WTC11 (cell line): Measurements from ENCODE around the gene ZSWIM4. TPM values are rescaled to one million over a fixed set of nuclear protein-coding genes. Genes with fewer than 3 reads are reported as not detected.

Source experiments
- ATAC-seq: fragments of 200-7000 bp; cut with Tn5 transposase; 2 replicates; pipeline ENCODE4 v1.10.0; 2021; ENCODE audit warnings: mild to moderate bottlenecking, moderate library complexity
- CTCF ChIA-PET: fragments of 300-600 bp; sonication (Branson Sonifier 250); formaldehyde crosslinking; loops from one replicate; lab custom pipeline; 2021; ENCODE audit warnings: antibody characterized with exemption; lab: Charles Lee
- POLR2A ChIA-PET: fragments of 350-600 bp; sonication (Branson Sonifier 250); formaldehyde crosslinking; loops from one replicate; lab custom pipeline; 2021; ENCODE audit warnings: antibody characterized with exemption; lab: Charles Lee
- DNase-seq: peaks from one replicate; pipeline ENCODE4 v3.0.0; 2021; ENCODE audit warnings: low spot score
- H3K27ac Mint-ChIP-seq: 2 replicates; pipeline ENCODE4 v1.8.0; 2021; ENCODE audit warnings: mixed read lengths
- H3K27me3 Mint-ChIP-seq: 2 replicates; pipeline ENCODE4 v1.8.0; 2021; ENCODE audit warnings: low read depth, mild to moderate bottlenecking, moderate library complexity, mixed read lengths
- H3K36me3 Mint-ChIP-seq: 2 replicates; pipeline ENCODE4 v1.8.0; 2021; ENCODE audit warnings: mixed read lengths
- H3K4me1 Mint-ChIP-seq: 2 replicates; pipeline ENCODE4 v1.8.0; 2022; ENCODE audit warnings: mixed read lengths
- H3K4me3 Mint-ChIP-seq: 2 replicates; pipeline ENCODE4 v1.8.0; 2021; ENCODE audit warnings: mild to moderate bottlenecking, moderate library complexity, mixed read lengths
- H3K9me3 Mint-ChIP-seq: 2 replicates; pipeline ENCODE4 v1.8.0; 2021; ENCODE audit warnings: mixed read lengths
- EMX1 ChIP-seq: fragments of 250-450 bp; sonication (Bioruptor Pico); IDR thresholded peaks from 2 replicates; pipeline ENCODE4 v1.8.0; 2021; ENCODE audit warnings: mild to moderate bottlenecking
- GABPB1 ChIP-seq: sonication (generic); formaldehyde crosslinking; IDR thresholded peaks from 2 replicates; pipeline ENCODE4 v1.8.1; 2023; ENCODE audit warnings: mild to moderate bottlenecking, missing genetic modification reagents
- GRHL2 ChIP-seq: fragments of 250-450 bp; sonication (Bioruptor Pico); IDR thresholded peaks from 2 replicates; pipeline ENCODE4 v1.8.0; 2022; ENCODE audit warnings: mild to moderate bottlenecking, moderate library complexity; ENCODE audit not compliant: insufficient replicate concordance, severe bottlenecking
- KAT7 ChIP-seq: sonication (generic); formaldehyde crosslinking; IDR thresholded peaks from 2 replicates; pipeline ENCODE4 v1.8.1; 2023; ENCODE audit warnings: missing genetic modification reagents, mild to moderate bottlenecking, borderline replicate concordance
- NR2C2 ChIP-seq: sonication (generic); formaldehyde crosslinking; IDR thresholded peaks from 2 replicates; pipeline ENCODE4 v1.8.0; 2022; ENCODE audit warnings: mild to moderate bottlenecking, missing genetic modification reagents
- NR3C1 ChIP-seq: sonication (generic); formaldehyde crosslinking; conservative IDR thresholded peaks from 2 replicates; pipeline ENCODE4 v1.8.1; 2023; ENCODE audit warnings: low read depth, mild to moderate bottlenecking, missing genetic modification reagents
- SMAD3 ChIP-seq: sonication (generic); formaldehyde crosslinking; IDR thresholded peaks from 2 replicates; pipeline ENCODE4 v1.8.0; 2022; ENCODE audit warnings: missing genetic modification reagents, mild to moderate bottlenecking, borderline replicate concordance
- TCF7 ChIP-seq: sonication (generic); formaldehyde crosslinking; IDR thresholded peaks from 2 replicates; pipeline ENCODE4 v1.8.0; 2022; ENCODE audit warnings: mild to moderate bottlenecking, low read depth, missing genetic modification reagents, moderate library complexity
- ZNF219 ChIP-seq: sonication (generic); formaldehyde crosslinking; IDR thresholded peaks from 2 replicates; pipeline ENCODE4 v1.8.0; 2023; ENCODE audit warnings: missing genetic modification reagents, mild to moderate bottlenecking, borderline replicate concordance
- ZNF423 ChIP-seq: fragments of 250-450 bp; sonication (Bioruptor Pico); IDR thresholded peaks from 2 replicates; pipeline ENCODE4 v2.1.2; 2022; ENCODE audit warnings: mild to moderate bottlenecking, moderate library complexity
- total RNA-seq: library from RNA; stranded (reverse); gene quantifications from 3 replicates; pipeline ENCODE4 v1.2.3, GENCODE V29; 2021
- TF ChIP-seq, protein P1 (sequence below): sonication (generic); formaldehyde crosslinking; IDR thresholded peaks from 2 replicates; pipeline ENCODE4 v1.8.0; 2022; ENCODE audit warnings: mild to moderate bottlenecking, missing genetic modification reagents
- TF ChIP-seq, protein P2 (sequence below): fragments of 200-600 bp; IDR thresholded peaks from 2 replicates; pipeline ENCODE4 v1.8.0; 2022; ENCODE audit warnings: antibody characterized with exemption
- TF ChIP-seq, protein P3 (sequence below): sonication (generic); formaldehyde crosslinking; IDR thresholded peaks from 2 replicates; pipeline ENCODE4 v1.8.1; 2023; ENCODE audit warnings: mild to moderate bottlenecking, missing genetic modification reagents, borderline replicate concordance
- TF ChIP-seq, protein P4 (sequence below): fragments of 250-450 bp; sonication (Bioruptor Pico); conservative IDR thresholded peaks from 2 replicates; pipeline ENCODE4 v1.9.0; 2021; ENCODE audit warnings: mild to moderate bottlenecking
- TF ChIP-seq, protein P5 (sequence below): sonication (generic); formaldehyde crosslinking; IDR thresholded peaks from 2 replicates; pipeline ENCODE4 v1.8.0; 2023; ENCODE audit warnings: mild to moderate bottlenecking, missing genetic modification reagents

ZSWIM4 gene
- total RNA-seq, 1 experiment from 2014 or later, result 33.4 TPM

DNA sequence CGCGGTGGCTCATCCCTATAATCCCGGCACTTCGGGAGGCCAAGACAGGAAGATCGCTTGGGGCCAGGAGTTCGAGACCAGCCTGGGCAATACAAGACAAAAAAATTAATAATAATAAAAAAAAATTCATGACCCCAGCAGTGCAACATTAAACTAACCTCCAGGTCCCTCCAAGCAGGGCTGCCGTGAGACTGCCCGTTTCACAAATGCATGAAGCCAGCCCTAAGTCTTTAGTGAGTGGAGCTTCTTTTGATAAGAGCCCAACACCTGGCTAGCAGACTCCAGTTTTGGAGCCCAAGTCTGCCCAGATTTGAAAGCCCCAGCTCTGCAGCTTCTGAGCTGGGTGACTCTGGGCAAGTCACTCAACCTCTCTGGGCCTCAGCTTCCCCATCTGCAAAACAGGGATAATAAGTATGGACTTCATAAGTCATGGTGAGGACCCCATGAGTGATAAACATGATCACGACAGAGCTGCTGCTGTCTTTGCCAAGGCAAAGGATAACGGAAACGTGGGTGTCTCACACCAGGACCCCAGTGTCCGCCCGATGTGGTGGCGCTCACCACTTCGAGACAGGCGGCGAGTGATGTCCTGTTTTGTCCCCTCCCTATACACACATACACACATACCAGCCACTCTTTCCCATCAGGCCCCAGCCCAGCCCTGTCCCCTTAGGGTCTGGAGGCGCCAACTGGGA lies 43.3 kb downstream of the ZSWIM4 start (continued):
- TF ChIP-seq, protein P1, sequence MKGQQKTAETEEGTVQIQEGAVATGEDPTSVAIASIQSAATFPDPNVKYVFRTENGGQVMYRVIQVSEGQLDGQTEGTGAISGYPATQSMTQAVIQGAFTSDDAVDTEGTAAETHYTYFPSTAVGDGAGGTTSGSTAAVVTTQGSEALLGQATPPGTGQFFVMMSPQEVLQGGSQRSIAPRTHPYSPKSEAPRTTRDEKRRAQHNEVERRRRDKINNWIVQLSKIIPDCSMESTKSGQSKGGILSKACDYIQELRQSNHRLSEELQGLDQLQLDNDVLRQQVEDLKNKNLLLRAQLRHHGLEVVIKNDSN (CRISPR knock-in tag), result no peak
- TF ChIP-seq GABPB1 (CRISPR knock-in tag) (no peak), NR3C1 (CRISPR knock-in tag) (no peak), TCF7 (CRISPR knock-in tag) (no peak), EMX1 (CRISPR knock-in tag) (no peak)
- TF ChIP-seq, protein P2, sequence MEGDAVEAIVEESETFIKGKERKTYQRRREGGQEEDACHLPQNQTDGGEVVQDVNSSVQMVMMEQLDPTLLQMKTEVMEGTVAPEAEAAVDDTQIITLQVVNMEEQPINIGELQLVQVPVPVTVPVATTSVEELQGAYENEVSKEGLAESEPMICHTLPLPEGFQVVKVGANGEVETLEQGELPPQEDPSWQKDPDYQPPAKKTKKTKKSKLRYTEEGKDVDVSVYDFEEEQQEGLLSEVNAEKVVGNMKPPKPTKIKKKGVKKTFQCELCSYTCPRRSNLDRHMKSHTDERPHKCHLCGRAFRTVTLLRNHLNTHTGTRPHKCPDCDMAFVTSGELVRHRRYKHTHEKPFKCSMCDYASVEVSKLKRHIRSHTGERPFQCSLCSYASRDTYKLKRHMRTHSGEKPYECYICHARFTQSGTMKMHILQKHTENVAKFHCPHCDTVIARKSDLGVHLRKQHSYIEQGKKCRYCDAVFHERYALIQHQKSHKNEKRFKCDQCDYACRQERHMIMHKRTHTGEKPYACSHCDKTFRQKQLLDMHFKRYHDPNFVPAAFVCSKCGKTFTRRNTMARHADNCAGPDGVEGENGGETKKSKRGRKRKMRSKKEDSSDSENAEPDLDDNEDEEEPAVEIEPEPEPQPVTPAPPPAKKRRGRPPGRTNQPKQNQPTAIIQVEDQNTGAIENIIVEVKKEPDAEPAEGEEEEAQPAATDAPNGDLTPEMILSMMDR, result no peak
- TF ChIP-seq, protein P3, sequence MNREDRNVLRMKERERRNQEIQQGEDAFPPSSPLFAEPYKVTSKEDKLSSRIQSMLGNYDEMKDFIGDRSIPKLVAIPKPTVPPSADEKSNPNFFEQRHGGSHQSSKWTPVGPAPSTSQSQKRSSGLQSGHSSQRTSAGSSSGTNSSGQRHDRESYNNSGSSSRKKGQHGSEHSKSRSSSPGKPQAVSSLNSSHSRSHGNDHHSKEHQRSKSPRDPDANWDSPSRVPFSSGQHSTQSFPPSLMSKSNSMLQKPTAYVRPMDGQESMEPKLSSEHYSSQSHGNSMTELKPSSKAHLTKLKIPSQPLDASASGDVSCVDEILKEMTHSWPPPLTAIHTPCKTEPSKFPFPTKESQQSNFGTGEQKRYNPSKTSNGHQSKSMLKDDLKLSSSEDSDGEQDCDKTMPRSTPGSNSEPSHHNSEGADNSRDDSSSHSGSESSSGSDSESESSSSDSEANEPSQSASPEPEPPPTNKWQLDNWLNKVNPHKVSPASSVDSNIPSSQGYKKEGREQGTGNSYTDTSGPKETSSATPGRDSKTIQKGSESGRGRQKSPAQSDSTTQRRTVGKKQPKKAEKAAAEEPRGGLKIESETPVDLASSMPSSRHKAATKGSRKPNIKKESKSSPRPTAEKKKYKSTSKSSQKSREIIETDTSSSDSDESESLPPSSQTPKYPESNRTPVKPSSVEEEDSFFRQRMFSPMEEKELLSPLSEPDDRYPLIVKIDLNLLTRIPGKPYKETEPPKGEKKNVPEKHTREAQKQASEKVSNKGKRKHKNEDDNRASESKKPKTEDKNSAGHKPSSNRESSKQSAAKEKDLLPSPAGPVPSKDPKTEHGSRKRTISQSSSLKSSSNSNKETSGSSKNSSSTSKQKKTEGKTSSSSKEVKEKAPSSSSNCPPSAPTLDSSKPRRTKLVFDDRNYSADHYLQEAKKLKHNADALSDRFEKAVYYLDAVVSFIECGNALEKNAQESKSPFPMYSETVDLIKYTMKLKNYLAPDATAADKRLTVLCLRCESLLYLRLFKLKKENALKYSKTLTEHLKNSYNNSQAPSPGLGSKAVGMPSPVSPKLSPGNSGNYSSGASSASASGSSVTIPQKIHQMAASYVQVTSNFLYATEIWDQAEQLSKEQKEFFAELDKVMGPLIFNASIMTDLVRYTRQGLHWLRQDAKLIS (CRISPR knock-in tag), result no peak
- TF ChIP-seq, protein P4, sequence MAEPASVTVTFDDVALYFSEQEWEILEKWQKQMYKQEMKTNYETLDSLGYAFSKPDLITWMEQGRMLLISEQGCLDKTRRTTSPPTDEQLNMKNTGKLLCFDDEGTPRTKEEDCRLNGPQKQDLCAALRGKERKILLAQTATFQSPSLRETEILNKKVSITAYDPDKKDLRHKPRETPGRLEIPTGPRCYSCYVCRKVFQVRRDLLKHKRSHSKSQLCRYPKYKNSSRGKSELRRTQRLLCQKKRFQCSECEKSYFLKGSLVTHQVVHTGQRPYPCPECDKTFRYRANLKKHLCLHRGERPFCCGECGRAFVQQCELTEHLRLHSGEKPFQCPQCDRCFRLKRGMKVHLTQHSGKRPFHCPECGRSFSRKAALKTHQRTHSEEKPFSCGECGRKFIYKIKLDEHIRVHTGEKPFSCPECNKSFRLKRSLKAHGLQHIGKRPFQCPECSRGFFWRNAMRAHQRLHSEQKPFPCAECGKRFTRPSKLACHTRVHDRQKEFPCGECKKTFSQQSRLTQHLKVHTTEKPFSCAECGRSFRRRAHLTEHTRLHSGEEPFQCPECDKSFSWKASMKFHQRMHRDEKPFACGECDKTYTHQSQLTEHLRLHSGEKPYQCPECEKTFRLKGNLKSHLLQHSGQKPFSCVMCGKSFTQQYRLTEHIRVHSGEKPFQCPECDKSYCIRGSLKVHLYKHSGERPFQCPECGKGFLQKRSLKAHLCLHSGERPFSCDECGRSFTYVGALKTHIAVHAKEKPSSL, result no peak
- TF ChIP-seq, protein P5, sequence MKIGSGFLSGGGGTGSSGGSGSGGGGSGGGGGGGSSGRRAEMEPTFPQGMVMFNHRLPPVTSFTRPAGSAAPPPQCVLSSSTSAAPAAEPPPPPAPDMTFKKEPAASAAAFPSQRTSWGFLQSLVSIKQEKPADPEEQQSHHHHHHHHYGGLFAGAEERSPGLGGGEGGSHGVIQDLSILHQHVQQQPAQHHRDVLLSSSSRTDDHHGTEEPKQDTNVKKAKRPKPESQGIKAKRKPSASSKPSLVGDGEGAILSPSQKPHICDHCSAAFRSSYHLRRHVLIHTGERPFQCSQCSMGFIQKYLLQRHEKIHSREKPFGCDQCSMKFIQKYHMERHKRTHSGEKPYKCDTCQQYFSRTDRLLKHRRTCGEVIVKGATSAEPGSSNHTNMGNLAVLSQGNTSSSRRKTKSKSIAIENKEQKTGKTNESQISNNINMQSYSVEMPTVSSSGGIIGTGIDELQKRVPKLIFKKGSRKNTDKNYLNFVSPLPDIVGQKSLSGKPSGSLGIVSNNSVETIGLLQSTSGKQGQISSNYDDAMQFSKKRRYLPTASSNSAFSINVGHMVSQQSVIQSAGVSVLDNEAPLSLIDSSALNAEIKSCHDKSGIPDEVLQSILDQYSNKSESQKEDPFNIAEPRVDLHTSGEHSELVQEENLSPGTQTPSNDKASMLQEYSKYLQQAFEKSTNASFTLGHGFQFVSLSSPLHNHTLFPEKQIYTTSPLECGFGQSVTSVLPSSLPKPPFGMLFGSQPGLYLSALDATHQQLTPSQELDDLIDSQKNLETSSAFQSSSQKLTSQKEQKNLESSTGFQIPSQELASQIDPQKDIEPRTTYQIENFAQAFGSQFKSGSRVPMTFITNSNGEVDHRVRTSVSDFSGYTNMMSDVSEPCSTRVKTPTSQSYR (CRISPR knock-in tag), result no peak

DNA sequence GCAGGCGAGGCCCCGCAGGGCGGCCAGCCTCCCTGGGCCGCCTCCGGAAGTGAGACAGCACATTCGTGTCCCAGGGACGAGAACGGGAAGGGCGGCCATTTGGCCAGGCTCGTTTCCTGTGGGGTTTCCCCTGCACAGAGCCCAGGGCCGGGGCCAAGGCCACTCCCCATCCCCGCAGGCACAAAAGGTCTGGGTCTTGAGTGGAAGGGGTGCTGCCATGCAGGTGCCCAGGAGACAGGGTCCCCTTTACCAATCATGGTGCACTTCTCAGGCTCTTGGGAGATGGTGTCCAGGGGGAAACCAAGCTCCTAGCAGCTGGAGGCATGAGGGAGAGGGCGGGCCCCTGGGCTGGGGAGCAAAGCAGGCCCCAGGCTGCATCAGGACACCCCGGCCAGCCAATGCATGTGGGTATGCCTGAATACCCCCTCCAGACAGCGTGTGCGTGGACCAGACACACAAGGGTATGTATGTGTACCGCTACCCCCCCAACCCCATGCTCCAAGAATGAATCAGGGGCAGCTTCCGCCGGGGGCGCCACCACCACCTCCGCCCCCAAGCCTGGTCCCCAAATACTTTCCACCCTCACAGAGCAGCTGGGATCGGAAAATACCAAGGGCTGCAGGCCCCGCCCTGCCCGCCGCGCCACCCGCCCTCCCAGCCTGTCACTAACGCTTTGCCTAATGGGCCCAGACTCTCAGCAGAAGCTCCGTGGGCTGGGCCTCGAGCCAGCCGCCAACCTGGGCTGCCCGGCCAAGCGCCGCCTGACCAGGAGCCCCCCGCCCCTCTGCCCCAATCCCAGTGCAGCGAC lies 44.1 kb downstream of the ZSWIM4 start:
- no peaks in the 10 kb centered on the region for H3K36me3 Mint-ChIP-seq
- H3K9me3 Mint-ChIP-seq, result no peaks in the 10 kb centered on the region
- CTCF ChIA-PET, result interaction anchor here (0.6 to 1.6 kb wide), 9 partner anchors 14 to 220 kb away, joined by 3 to 19 read pairs (median 4); no protein-coding TSS in a partner anchor
- peak; percentile 45 for ATAC-seq
- POLR2A ChIA-PET, result interaction anchor here (0.5 to 0.7 kb wide), 3 partner anchors 14 to 37 kb away, joined by 3 read pairs; no protein-coding TSS in a partner anchor
- H3K4me3 Mint-ChIP-seq, result no peak overlapping the region
- no peak overlapping the region for H3K27ac Mint-ChIP-seq
- peak; percentile 57 for DNase-seq
- H3K27me3 Mint-ChIP-seq, result no peaks in the 10 kb centered on the region
- TF ChIP-seq, protein P4, result no peak
- TF ChIP-seq NR2C2 (CRISPR knock-in tag), result no peak
- no peak for TF ChIP-seq SMAD3 (CRISPR knock-in tag)
- no peak for TF ChIP-seq ZNF423 (CRISPR knock-in tag)
- no peak for TF ChIP-seq GRHL2 (CRISPR knock-in tag)
- no peak for TF ChIP-seq KAT7
- TF ChIP-seq, protein P5 (CRISPR knock-in tag), result no peak
- no peak for TF ChIP-seq ZNF219 (CRISPR knock-in tag)
- H3K4me1 Mint-ChIP-seq, result peaks cover 27% of the 10 kb centered on the region
